Peyer's patch (tissue), 4 donors: Measurements from ENCODE around the gene GRIK4. TPM values are rescaled to one million over a fixed set of nuclear protein-coding genes. Genes with fewer than 3 reads are reported as not detected.

ENCODE experiments used
- DNase-seq, 3 donors: peaks; one replicate each; pipeline ENCODE4 v3.0.0-alpha.2; 2017 to 2019
- H3K27ac ChIP-seq, 4 donors: fragments of 200-600 bp; sonication (generic); one replicate each; pipeline ENCODE4 v1.5.1; 2016 to 2019
- H3K27me3 ChIP-seq, 2 donors: fragments of 200-600 bp; sonication (generic); one replicate each; pipeline ENCODE4 v1.5.1; 2019
- H3K36me3 ChIP-seq, 3 donors: fragments of 200-600 bp; sonication (generic); one replicate each; pipeline ENCODE4 v1.5.1; 2016 to 2019
- H3K4me1 ChIP-seq, 4 donors: fragments of 200-600 bp; sonication (generic); one replicate each; pipeline ENCODE4 v1.5.1; 2016 to 2019
- H3K4me3 ChIP-seq, 4 donors: fragments of 200-600 bp; sonication (generic); 1 replicate in 3 of 4; 2 replicates in 1 of 4; pipeline ENCODE4 v1.5.1; 2016 to 2019; ENCODE audit warnings: mild to moderate bottlenecking in 1 of 4
- H3K9me3 ChIP-seq, 4 donors: fragments of 200-600 bp; sonication (generic); one replicate each; pipeline ENCODE4 v1.5.1; 2016 to 2019; ENCODE audit warnings: mild to moderate bottlenecking in 1 of 4
- POLR2A ChIP-seq, 2 donors: fragments of 450-650 bp; IDR thresholded peaks; one replicate each; pipeline ENCODE4 v1.5.1; 2017; ENCODE audit warnings: antibody characterized with exemption in 2 of 2, mild to moderate bottlenecking in 2 of 2, moderate library complexity in 2 of 2
- total RNA-seq, 4 donors: library from RNA; depleted of rRNA; stranded (reverse); fragments of >200 nt; gene quantifications; one replicate each; pipeline ENCODE4 v1.1.0, GENCODE V29; 2016
- TF ChIP-seq, protein P1 (sequence below), 6 experiments: fragments of 450-650 bp in 4 of 6; fragments of 200-600 bp in 2 of 6; sonication (generic) in 1 of 6; IDR thresholded peaks; one replicate each; pipeline ENCODE4 v1.5.1; 2017 to 2019; ENCODE audit warnings: antibody characterized with exemption in 6 of 6, mild to moderate bottlenecking in 3 of 6, moderate library complexity in 1 of 6

GRIK4 gene
- total RNA-seq, 4 donors from 2014 or later, result 0.40 to 2.5 TPM; not detected in 2

DNA sequence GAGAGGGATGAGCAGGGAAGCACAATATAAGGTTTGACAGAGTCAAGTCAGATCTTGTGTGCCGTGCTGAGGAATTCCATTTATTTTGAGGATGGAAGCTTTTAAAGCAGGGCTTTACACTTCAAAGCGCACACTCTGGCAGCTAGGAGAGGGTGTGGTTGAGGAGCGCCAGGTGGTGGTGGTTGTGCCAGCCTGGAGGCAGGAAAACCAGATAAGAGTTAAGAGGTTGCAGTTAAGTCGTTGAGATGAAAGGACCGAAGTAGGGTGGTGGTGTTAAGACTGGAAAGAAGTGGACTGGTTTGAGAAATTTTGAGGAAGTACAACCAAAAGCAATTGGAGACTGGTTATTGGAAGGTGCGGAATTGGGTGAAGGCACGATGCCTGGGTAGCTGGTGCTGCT, 280.8 kb downstream of the GRIK4 start:
- Histone ChIP-seq H3K9me3 (no peaks in the 10 kb centered on the region), H3K4me1 (no peaks in the 10 kb centered on the region), H3K27me3 (no peaks in the 10 kb centered on the region), H3K36me3 (no peaks in the 10 kb centered on the region), H3K4me3 (no peak overlapping the region), H3K27ac (no peak overlapping the region)
- no peak for DNase-seq
- TF ChIP-seq, protein P1, sequence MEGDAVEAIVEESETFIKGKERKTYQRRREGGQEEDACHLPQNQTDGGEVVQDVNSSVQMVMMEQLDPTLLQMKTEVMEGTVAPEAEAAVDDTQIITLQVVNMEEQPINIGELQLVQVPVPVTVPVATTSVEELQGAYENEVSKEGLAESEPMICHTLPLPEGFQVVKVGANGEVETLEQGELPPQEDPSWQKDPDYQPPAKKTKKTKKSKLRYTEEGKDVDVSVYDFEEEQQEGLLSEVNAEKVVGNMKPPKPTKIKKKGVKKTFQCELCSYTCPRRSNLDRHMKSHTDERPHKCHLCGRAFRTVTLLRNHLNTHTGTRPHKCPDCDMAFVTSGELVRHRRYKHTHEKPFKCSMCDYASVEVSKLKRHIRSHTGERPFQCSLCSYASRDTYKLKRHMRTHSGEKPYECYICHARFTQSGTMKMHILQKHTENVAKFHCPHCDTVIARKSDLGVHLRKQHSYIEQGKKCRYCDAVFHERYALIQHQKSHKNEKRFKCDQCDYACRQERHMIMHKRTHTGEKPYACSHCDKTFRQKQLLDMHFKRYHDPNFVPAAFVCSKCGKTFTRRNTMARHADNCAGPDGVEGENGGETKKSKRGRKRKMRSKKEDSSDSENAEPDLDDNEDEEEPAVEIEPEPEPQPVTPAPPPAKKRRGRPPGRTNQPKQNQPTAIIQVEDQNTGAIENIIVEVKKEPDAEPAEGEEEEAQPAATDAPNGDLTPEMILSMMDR (IDR thresholded peaks at IDR 0.05), result no peak
- no peak for TF ChIP-seq POLR2A (IDR thresholded peaks at IDR 0.05)

DNA sequence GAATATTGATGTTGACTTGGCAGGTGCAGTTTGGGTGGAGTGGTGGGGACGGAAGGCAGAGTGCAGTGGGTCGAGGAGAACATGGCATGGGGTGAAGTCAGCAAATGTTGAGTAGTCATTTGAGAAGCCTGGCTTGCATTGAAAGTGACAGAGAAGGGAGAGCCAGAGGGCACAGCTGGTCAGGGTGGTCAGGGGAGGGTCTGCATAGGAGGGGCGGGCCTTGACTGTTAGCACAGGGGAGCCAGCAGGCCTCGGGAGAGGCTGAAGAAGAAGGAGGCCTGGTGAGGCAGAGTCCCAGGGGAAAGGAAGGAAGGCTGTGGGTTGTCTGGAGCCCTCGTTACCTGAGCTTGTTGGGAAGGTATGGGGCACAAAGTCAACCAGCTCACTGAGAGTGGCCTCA, 281.6 kb downstream of the GRIK4 start:
- Histone ChIP-seq H3K4me3 (no peak overlapping the region), H3K27ac (no peak overlapping the region), H3K27me3 (no peaks in the 10 kb centered on the region), H3K36me3 (no peaks in the 10 kb centered on the region), H3K9me3 (no peaks in the 10 kb centered on the region), H3K4me1 (no peaks in the 10 kb centered on the region)
- no peak for TF ChIP-seq POLR2A (IDR thresholded peaks at IDR 0.05)
- TF ChIP-seq, protein P1 (IDR thresholded peaks at IDR 0.05), result no peak
- DNase-seq, result no peak

DNA sequence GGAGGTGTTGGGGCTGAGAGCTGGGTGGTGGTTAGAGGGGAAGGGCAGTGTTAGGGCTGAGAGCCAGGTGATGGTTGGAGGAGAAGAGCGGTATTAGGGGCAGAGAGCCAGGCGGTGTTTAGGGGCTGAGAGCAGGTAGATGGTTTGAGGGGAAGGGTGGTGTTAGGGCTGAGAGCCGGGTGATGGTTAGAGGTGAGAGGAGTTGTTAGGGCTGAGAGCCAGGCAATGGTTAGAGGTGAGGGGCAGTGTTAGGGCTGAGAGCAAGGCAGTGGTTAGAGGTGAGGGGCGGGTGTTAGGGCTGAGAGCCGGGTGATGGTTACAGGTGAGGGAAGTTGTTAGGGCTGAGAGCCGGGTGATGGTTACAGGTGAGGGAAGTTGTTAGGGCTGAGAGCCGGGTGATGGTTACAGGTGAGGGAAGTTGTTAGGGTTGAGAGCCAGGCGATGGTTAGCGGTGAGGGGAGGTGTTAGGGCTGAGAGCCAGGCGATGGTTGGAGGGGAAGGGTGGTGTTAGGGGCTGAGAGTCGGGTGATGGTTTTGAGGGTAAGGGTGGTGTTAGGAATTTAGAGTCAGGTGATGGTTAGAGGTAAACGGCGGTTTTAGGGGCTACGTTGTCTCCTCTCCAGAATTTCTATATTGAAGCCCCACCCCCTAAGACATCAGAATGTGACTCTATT, 282.4 kb downstream of the GRIK4 start:
- DNase-seq, result no peak
- Histone ChIP-seq H3K27me3 (no peaks in the 10 kb centered on the region), H3K27ac (no peak overlapping the region), H3K4me1 (no peaks in the 10 kb centered on the region), H3K4me3 (no peak overlapping the region), H3K36me3 (no peaks in the 10 kb centered on the region), H3K9me3 (no peaks in the 10 kb centered on the region)
- TF ChIP-seq, protein P1 (IDR thresholded peaks at IDR 0.05), result no peak
- TF ChIP-seq POLR2A (IDR thresholded peaks at IDR 0.05), result no peak

DNA sequence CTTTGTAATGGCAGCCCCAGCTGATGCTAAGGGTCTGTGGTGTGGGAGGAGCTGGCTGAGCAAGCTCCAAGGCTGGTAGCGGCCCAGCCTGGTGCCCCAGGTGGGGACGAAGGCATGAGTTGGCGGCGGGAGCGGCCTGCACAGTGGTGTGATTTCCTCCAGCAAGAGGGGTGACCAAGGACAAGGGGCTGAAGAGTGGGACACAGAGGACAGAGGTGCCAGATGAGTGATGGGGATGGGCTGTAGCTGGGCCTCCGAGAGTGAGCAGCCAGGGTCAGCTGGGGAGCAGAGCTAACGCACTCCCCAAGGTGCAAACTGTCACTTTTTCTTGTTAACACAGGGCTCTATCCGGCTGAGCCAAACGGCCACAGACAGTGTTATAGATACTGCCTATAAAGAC, 283.2 kb downstream of the GRIK4 start:
- DNase-seq, result no peak
- TF ChIP-seq POLR2A (IDR thresholded peaks at IDR 0.05), result no peak
- TF ChIP-seq, protein P1 (IDR thresholded peaks at IDR 0.05), result no peak
- Histone ChIP-seq H3K27me3 (no peaks in the 10 kb centered on the region), H3K4me3 (no peak overlapping the region), H3K36me3 (no peaks in the 10 kb centered on the region), H3K4me1 (no peaks in the 10 kb centered on the region), H3K27ac (no peak overlapping the region), H3K9me3 (no peaks in the 10 kb centered on the region)

DNA sequence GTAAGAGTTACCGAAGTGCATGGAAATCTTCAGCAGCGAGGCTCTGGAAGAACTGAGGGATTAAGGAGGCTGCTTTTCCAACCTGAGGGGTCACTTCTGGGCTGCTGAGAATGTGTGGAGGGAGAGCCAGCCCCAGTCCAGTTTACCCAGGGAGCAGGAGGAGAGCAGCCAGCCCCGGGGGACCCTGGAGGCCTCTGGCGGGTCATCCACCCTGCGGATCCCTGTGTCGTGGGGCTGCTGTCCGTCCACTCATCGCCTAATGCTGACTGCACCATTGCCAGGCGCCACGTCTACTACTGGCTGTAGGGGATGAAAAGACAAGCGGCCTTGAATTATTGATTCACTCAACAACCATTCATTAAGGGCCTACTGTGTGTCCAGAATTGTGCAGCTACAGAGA, 283.6 kb downstream of the GRIK4 start:
- DNase-seq, result no peak
- Histone ChIP-seq H3K27ac (no peak overlapping the region), H3K27me3 (no peaks in the 10 kb centered on the region), H3K9me3 (no peaks in the 10 kb centered on the region), H3K4me3 (no peak overlapping the region), H3K4me1 (no peaks in the 10 kb centered on the region), H3K36me3 (no peaks in the 10 kb centered on the region)
- TF ChIP-seq, protein P1 (IDR thresholded peaks at IDR 0.05), result no peak
- no peak for TF ChIP-seq POLR2A (IDR thresholded peaks at IDR 0.05)

DNA sequence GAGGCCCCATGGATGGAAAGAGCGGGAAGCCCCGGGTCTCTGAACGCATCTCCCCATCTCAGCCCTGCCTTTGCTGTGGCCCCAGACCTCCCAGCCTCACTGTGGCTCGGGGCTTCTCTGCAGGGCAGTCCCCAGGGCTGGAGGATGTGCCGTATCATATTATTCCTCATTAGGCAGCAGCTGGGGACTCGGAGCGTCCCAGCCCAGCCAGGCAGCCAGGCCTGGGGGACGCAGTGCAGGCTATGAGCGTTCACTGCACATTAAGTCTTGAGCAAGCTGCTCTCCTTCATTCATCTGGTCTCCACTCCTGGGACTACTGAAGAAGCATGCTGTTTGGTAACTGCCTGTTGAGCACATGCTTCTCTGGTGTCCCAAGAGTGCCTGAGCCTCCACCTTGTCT, 285.6 kb downstream of the GRIK4 start:
- DNase-seq, result no peak
- TF ChIP-seq, protein P1 (IDR thresholded peaks at IDR 0.05), result no peak
- no peak for TF ChIP-seq POLR2A (IDR thresholded peaks at IDR 0.05)
- H3K4me3 ChIP-seq, result no peak overlapping the region
- H3K36me3 ChIP-seq, result no peaks in the 10 kb centered on the region
- H3K27me3 ChIP-seq, result no peaks in the 10 kb centered on the region
- no peak overlapping the region for H3K27ac ChIP-seq
- H3K4me1 ChIP-seq, result no peaks in the 10 kb centered on the region
- H3K9me3 ChIP-seq, result no peaks in the 10 kb centered on the region
